ENCODE measurements around the gene ZSWIM6.

Gene ZSWIM6

GRCh38 chr5:61298580-61298979 lies 33.5 kb upstream of the ZSWIM6 start:
- H3K9me3 Mint-ChIP-seq = no peaks in the 10 kb centered on the region
- no peaks in the 10 kb centered on the region for H3K27me3 Mint-ChIP-seq
- H3K4me3 Mint-ChIP-seq = no peak overlapping the region
- H3K27ac Mint-ChIP-seq = no peak overlapping the region
- H3K4me1 Mint-ChIP-seq (ENCODE audit: low read depth) = peaks cover 24% of the 10 kb centered on the region
- H3K36me3 Mint-ChIP-seq (ENCODE audit: low read depth) = no peaks in the 10 kb centered on the region
- intact Hi-C loops (cut with micrococcal nuclease) = no loop called here

GRCh38 chr5:61299261-61299681 lies 32.8 kb upstream of the ZSWIM6 start:
- H3K36me3 Mint-ChIP-seq (ENCODE audit: low read depth) = no peaks in the 10 kb centered on the region
- H3K4me1 Mint-ChIP-seq (ENCODE audit: low read depth) = peaks cover 24% of the 10 kb centered on the region
- H3K4me3 Mint-ChIP-seq = no peak overlapping the region
- no peak overlapping the region for H3K27ac Mint-ChIP-seq
- intact Hi-C loops (cut with micrococcal nuclease) = no loop called here
- H3K27me3 Mint-ChIP-seq = no peaks in the 10 kb centered on the region
- no peaks in the 10 kb centered on the region for H3K9me3 Mint-ChIP-seq

- Mint-ChIP-seq H3K9me3 (no peaks in the 10 kb centered on the region), H3K27ac (no peak overlapping the region), H3K36me3 (ENCODE audit: low read depth) (no peaks in the 10 kb centered on the region), H3K4me1 (ENCODE audit: low read depth) (peaks cover 27% of the 10 kb centered on the region), H3K27me3 (no peaks in the 10 kb centered on the region), H3K4me3 (no peak overlapping the region)
- intact Hi-C loops (cut with micrococcal nuclease) = no loop called here
Observed at GRCh38 chr5:61301341-61302199, 30.5 kb upstream of the ZSWIM6 start.

GRCh38 chr5:61302200-61302563 lies 29.9 kb upstream of the ZSWIM6 start:
- no peaks in the 10 kb centered on the region for H3K9me3 Mint-ChIP-seq
- H3K36me3 Mint-ChIP-seq (ENCODE audit: low read depth) = no peaks in the 10 kb centered on the region
- H3K27ac Mint-ChIP-seq = no peak overlapping the region
- no peak overlapping the region for H3K4me3 Mint-ChIP-seq
- no peaks in the 10 kb centered on the region for H3K27me3 Mint-ChIP-seq
- intact Hi-C loops (cut with micrococcal nuclease) = no loop called here
- peaks cover 33% of the 10 kb centered on the region for H3K4me1 Mint-ChIP-seq (ENCODE audit: low read depth)

- no peak overlapping the region for H3K27ac Mint-ChIP-seq
- H3K4me1 Mint-ChIP-seq (ENCODE audit: low read depth) = peaks cover 39% of the 10 kb centered on the region
- no peaks in the 10 kb centered on the region for H3K9me3 Mint-ChIP-seq
- H3K4me3 Mint-ChIP-seq = no peak overlapping the region
- intact Hi-C loops (cut with micrococcal nuclease) = no loop called here
- no peaks in the 10 kb centered on the region for H3K36me3 Mint-ChIP-seq (ENCODE audit: low read depth)
- H3K27me3 Mint-ChIP-seq = no peaks in the 10 kb centered on the region
Observed at GRCh38 chr5:61303346-61303745, 28.7 kb upstream of the ZSWIM6 start.

GRCh38 chr5:61304590-61305381 lies 27.3 kb upstream of the ZSWIM6 start:
- intact Hi-C loops (cut with micrococcal nuclease) = no loop called here

GRCh38 chr5:61306531-61307131 lies 25.4 kb upstream of the ZSWIM6 start:
- intact Hi-C loops (cut with micrococcal nuclease) = no loop called here
- H3K27me3 Mint-ChIP-seq = no peaks in the 10 kb centered on the region
- no peak overlapping the region for H3K4me3 Mint-ChIP-seq
- H3K36me3 Mint-ChIP-seq (ENCODE audit: low read depth) = no peaks in the 10 kb centered on the region
- peak overlapping the region; percentile 56 for H3K27ac Mint-ChIP-seq
- H3K9me3 Mint-ChIP-seq = no peaks in the 10 kb centered on the region
- H3K4me1 Mint-ChIP-seq (ENCODE audit: low read depth) = peaks cover 28% of the 10 kb centered on the region

More at GRCh38 chr5:61304590-61305381, 27.3 kb upstream of the ZSWIM6 start:
- Mint-ChIP-seq H3K27me3 (no peaks in the 10 kb centered on the region), H3K9me3 (no peaks in the 10 kb centered on the region), H3K36me3 (ENCODE audit: low read depth) (no peaks in the 10 kb centered on the region), H3K4me3 (no peak overlapping the region), H3K4me1 (ENCODE audit: low read depth) (peaks cover 34% of the 10 kb centered on the region), H3K27ac (peak overlapping the region; percentile 27)

- Mint-ChIP-seq H3K36me3 (ENCODE audit: low read depth) (no peaks in the 10 kb centered on the region), H3K27ac (peak overlapping the region; percentile 56), H3K4me3 (no peak overlapping the region), H3K27me3 (no peaks in the 10 kb centered on the region), H3K9me3 (no peaks in the 10 kb centered on the region), H3K4me1 (ENCODE audit: low read depth) (peaks cover 23% of the 10 kb centered on the region)
- intact Hi-C loops (cut with micrococcal nuclease) = no loop called here
Observed at GRCh38 chr5:61307191-61307590, 24.9 kb upstream of the ZSWIM6 start.

GRCh38 chr5:61307611-61308010 lies 24.4 kb upstream of the ZSWIM6 start:
- H3K4me3 Mint-ChIP-seq = no peak overlapping the region
- H3K36me3 Mint-ChIP-seq (ENCODE audit: low read depth) = no peaks in the 10 kb centered on the region
- intact Hi-C loops (cut with micrococcal nuclease) = no loop called here
- no peaks in the 10 kb centered on the region for H3K27me3 Mint-ChIP-seq
- H3K27ac Mint-ChIP-seq = no peak overlapping the region
- H3K9me3 Mint-ChIP-seq = no peaks in the 10 kb centered on the region
- peaks cover 23% of the 10 kb centered on the region for H3K4me1 Mint-ChIP-seq (ENCODE audit: low read depth)

- Mint-ChIP-seq H3K9me3 (no peaks in the 10 kb centered on the region), H3K27ac (no peak overlapping the region), H3K4me3 (no peak overlapping the region), H3K27me3 (no peaks in the 10 kb centered on the region), H3K4me1 (ENCODE audit: low read depth) (peaks cover 27% of the 10 kb centered on the region), H3K36me3 (ENCODE audit: low read depth) (no peaks in the 10 kb centered on the region)
- intact Hi-C loops (cut with micrococcal nuclease) = no loop called here
Observed at GRCh38 chr5:61308712-61309111, 23.3 kb upstream of the ZSWIM6 start.

GRCh38 chr5:61309115-61309514 lies 22.9 kb upstream of the ZSWIM6 start:
- no peak overlapping the region for H3K27ac Mint-ChIP-seq
- H3K27me3 Mint-ChIP-seq = no peaks in the 10 kb centered on the region
- intact Hi-C loops (cut with micrococcal nuclease) = no loop called here
- H3K4me3 Mint-ChIP-seq = no peak overlapping the region
- H3K9me3 Mint-ChIP-seq = no peaks in the 10 kb centered on the region
- peaks cover 31% of the 10 kb centered on the region for H3K4me1 Mint-ChIP-seq (ENCODE audit: low read depth)
- no peaks in the 10 kb centered on the region for H3K36me3 Mint-ChIP-seq (ENCODE audit: low read depth)

- Mint-ChIP-seq H3K27ac (peak overlapping the region; percentile 61), H3K4me1 (ENCODE audit: low read depth) (peaks cover 42% of the 10 kb centered on the region)
Observed at GRCh38 chr5:61311056-61311610, 20.9 kb upstream of the ZSWIM6 start.

GRCh38 chr5:61311836-61312808 lies 19.9 kb upstream of the ZSWIM6 start:
- intact Hi-C loops (cut with micrococcal nuclease) = no loop called here
- no peaks in the 10 kb centered on the region for H3K36me3 Mint-ChIP-seq (ENCODE audit: low read depth)
- no peaks in the 10 kb centered on the region for H3K9me3 Mint-ChIP-seq
- no peak overlapping the region for H3K4me3 Mint-ChIP-seq
- H3K27me3 Mint-ChIP-seq = no peaks in the 10 kb centered on the region
- H3K4me1 Mint-ChIP-seq (ENCODE audit: low read depth) = peaks cover 33% of the 10 kb centered on the region
- H3K27ac Mint-ChIP-seq = peak overlapping the region; percentile 61

More at GRCh38 chr5:61311056-61311610, 20.9 kb upstream of the ZSWIM6 start:
- intact Hi-C loops (cut with micrococcal nuclease) = no loop called here
- Mint-ChIP-seq H3K36me3 (ENCODE audit: low read depth) (no peaks in the 10 kb centered on the region), H3K9me3 (no peaks in the 10 kb centered on the region), H3K27me3 (no peaks in the 10 kb centered on the region), H3K4me3 (no peak overlapping the region)

Measured in dendritic cell treated with granulocyte-macrophage colony-stimulating factor and Interleukin-4, amounts not matched to agents 40 ng/mL and 50 ng/mL, for 4 days (primary cell).